ENCODE measurements around the gene CNIH2.
A peak's percentile ranks its signal among the peaks of the same experiment; 100 is the strongest.

Gene CNIH2

DNA sequence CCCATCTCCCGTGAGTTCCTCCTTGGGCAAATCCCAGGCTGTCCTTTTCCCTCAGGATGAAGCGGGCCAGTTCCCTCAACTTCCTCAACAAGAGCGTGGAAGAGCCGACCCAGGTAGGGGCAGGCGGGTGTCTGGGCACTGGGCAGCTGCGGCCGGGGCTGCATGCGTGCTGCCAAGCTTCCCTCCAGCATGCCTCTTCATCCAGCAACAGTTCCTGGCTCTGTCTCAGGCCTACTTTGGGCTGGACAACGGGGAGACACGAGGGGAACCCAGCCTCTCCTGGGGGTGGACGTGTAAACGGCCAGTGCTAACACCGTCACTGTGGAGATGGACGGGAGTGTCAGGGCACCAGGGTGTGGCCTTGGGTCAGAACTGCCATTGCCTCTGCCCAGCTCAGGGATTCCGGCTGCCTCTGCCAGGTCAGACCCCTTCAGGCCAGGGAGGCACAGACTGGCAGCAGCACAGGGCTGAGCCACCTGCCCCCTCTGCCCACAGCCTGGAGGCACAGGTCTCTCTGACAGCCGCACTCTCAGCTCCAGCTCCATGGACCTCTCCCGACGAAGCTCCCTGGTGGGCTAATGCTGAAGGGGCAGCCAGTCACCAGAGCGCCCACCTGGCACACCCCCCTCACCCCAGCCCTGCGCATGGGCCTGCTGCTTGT lies 11.5 kb upstream of the CNIH2 start:
- DNase-seq: no peak
- peak overlapping the region; percentile 94; the same call in 1 of the 2 replicates for H3K4me2 ChIP-seq (ENCODE audit: low read depth, low read length)
- no peaks in the 10 kb centered on the region for H3K9me3 ChIP-seq (replicated peaks; ENCODE audit: insufficient read depth, low read length)
- peaks cover 11% of the 10 kb centered on the region; the same call in 1 of the 2 replicates for H3K4me1 ChIP-seq (ENCODE audit: low read length)
- no peak overlapping the region for H2AFZ ChIP-seq (ENCODE audit: low read length)
- H4K20me1 ChIP-seq (ENCODE audit: insufficient read depth, low read length): no peaks in the 10 kb centered on the region
- no peaks in the 10 kb centered on the region for H3K9me2 ChIP-seq (replicated peaks; ENCODE audit: insufficient read depth, low read length)
- no peaks in the 10 kb centered on the region for H3K27me3 ChIP-seq (replicated peaks; ENCODE audit: insufficient read depth, low read length)
- peaks cover 12% of the 10 kb centered on the region; the same call in 1 of the 2 replicates for H3F3A ChIP-seq (ENCODE audit: insufficient read depth, low read length)
- TF ChIP-seq EZH2phosphoT487 (IDR thresholded peaks at IDR 0.05; ENCODE audit: low read length) (no peak), EZH2 (optimal IDR thresholded peaks at IDR 0.05; ENCODE audit: low read depth, low read length) (no peak)
- TF ChIP-seq, protein P1, sequence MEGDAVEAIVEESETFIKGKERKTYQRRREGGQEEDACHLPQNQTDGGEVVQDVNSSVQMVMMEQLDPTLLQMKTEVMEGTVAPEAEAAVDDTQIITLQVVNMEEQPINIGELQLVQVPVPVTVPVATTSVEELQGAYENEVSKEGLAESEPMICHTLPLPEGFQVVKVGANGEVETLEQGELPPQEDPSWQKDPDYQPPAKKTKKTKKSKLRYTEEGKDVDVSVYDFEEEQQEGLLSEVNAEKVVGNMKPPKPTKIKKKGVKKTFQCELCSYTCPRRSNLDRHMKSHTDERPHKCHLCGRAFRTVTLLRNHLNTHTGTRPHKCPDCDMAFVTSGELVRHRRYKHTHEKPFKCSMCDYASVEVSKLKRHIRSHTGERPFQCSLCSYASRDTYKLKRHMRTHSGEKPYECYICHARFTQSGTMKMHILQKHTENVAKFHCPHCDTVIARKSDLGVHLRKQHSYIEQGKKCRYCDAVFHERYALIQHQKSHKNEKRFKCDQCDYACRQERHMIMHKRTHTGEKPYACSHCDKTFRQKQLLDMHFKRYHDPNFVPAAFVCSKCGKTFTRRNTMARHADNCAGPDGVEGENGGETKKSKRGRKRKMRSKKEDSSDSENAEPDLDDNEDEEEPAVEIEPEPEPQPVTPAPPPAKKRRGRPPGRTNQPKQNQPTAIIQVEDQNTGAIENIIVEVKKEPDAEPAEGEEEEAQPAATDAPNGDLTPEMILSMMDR (IDR thresholded peaks at IDR 0.05; ENCODE audit: low read length): no peak
- no peaks in the 10 kb centered on the region for H3K36me3 ChIP-seq (replicated peaks; ENCODE audit: insufficient read depth, low read length)
- H3K9ac ChIP-seq (ENCODE audit: low read length): no peak overlapping the region; the same call in 1 of the 2 replicates
- H3K27ac ChIP-seq (ENCODE audit: low read length): no peak overlapping the region
- H3K79me2 ChIP-seq (ENCODE audit: low read length): peaks cover 27% of the 10 kb centered on the region
- no peak overlapping the region for H3K4me3 ChIP-seq (ENCODE audit: low read length)

- Histone ChIP-seq H3K4me2 (ENCODE audit: low read depth, low read length) (peak overlapping the region; percentile 94), H3K9me3 (replicated peaks; ENCODE audit: insufficient read depth, low read length) (no peaks in the 10 kb centered on the region), H3K9me2 (replicated peaks; ENCODE audit: insufficient read depth, low read length) (no peaks in the 10 kb centered on the region), H3K4me3 (ENCODE audit: low read length) (peak overlapping the region; percentile 96), H3K9ac (ENCODE audit: low read length) (peak overlapping the region; percentile 37; the same call in 1 of the 2 replicates), H3K4me1 (ENCODE audit: low read length) (peaks cover 11% of the 10 kb centered on the region; the same call in 1 of the 2 replicates), H3K27me3 (replicated peaks; ENCODE audit: insufficient read depth, low read length) (no peaks in the 10 kb centered on the region), H3K36me3 (replicated peaks; ENCODE audit: insufficient read depth, low read length) (no peaks in the 10 kb centered on the region), H3K79me2 (ENCODE audit: low read length) (peaks cover 32% of the 10 kb centered on the region), H3K27ac (ENCODE audit: low read length) (no peak overlapping the region), H3F3A (ENCODE audit: insufficient read depth, low read length) (peaks cover 12% of the 10 kb centered on the region; the same call in 1 of the 2 replicates), H4K20me1 (ENCODE audit: insufficient read depth, low read length) (no peaks in the 10 kb centered on the region), H2AFZ (ENCODE audit: low read length) (0 out of 2 replicates have a peak overlapping the region, but pooled peaks have one; percentile 2)
- TF ChIP-seq, protein P1 (IDR thresholded peaks at IDR 0.05; ENCODE audit: low read length): no peak
- TF ChIP-seq EZH2 (optimal IDR thresholded peaks at IDR 0.05; ENCODE audit: low read depth, low read length): no peak
- DNase-seq: no peak
Measured at GRCh38 chr11:66267039-66267378, 11.0 kb upstream of the CNIH2 start.

- Histone ChIP-seq H3K27ac (ENCODE audit: low read length) (peak overlapping the region; percentile 78), H3K4me1 (ENCODE audit: low read length) (peaks cover 11% of the 10 kb centered on the region; the same call in 1 of the 2 replicates), H4K20me1 (ENCODE audit: insufficient read depth, low read length) (no peaks in the 10 kb centered on the region), H3F3A (ENCODE audit: insufficient read depth, low read length) (peaks cover 12% of the 10 kb centered on the region; the same call in 1 of the 2 replicates), H3K4me3 (ENCODE audit: low read length) (peak overlapping the region; percentile 96), H3K4me2 (ENCODE audit: low read depth, low read length) (peak overlapping the region; percentile 94), H3K9me2 (replicated peaks; ENCODE audit: insufficient read depth, low read length) (no peaks in the 10 kb centered on the region), H3K27me3 (replicated peaks; ENCODE audit: insufficient read depth, low read length) (no peaks in the 10 kb centered on the region), H3K9me3 (replicated peaks; ENCODE audit: insufficient read depth, low read length) (no peaks in the 10 kb centered on the region), H2AFZ (ENCODE audit: low read length) (peak overlapping the region; percentile 28), H3K36me3 (replicated peaks; ENCODE audit: insufficient read depth, low read length) (0 out of 2 replicates have a peak, but pooled peaks cover 2% of the 10 kb centered on the region), H3K9ac (ENCODE audit: low read length) (peak overlapping the region; percentile 84), H3K79me2 (ENCODE audit: low read length) (peaks cover 32% of the 10 kb centered on the region)
- DNase-seq: peak; percentile 76
- TF ChIP-seq EZH2phosphoT487 (IDR thresholded peaks at IDR 0.05; ENCODE audit: low read length) (no peak), EZH2 (optimal IDR thresholded peaks at IDR 0.05; ENCODE audit: low read depth, low read length) (no peak)
- TF ChIP-seq, protein P1 (IDR thresholded peaks at IDR 0.05; ENCODE audit: low read length): no peak
Measured at GRCh38 chr11:66267379-66268243, 10.4 kb upstream of the CNIH2 start.

All from MM.1S (cell line).